NCI-H446 treated with DMSO at 0.1 percent for 48 hours (cell line): ENCODE data around the gene KISS1R.
A peak's percentile ranks its signal among the peaks of the same experiment; 100 is the strongest.
"Not testable (repeated sequence)": the region's sequence is repeated elsewhere in the genome, so short reads cannot be mapped to it uniquely, and the experiment has no call there.

ENCODE experiments used
- DNase-seq: peaks from one replicate; lab custom pipeline; 2025; lab: John Stamatoyannopoulos, UW

Gene KISS1R

GRCh38 chr19:917323-918151 is at the start of gene KISS1R:
Gene KISS1R, plus strand, starts transcription at chr19:917333. Its CDS starts 170 bp downstream, at chr19:917503.
- DNase-seq = no peak

- no peak for DNase-seq
Observed at GRCh38 chr19:867855-868457, 49.2 kb upstream of the KISS1R start.

- no peak for DNase-seq
Observed at GRCh38 chr19:868458-869244, 48.5 kb upstream of the KISS1R start.

GRCh38 chr19:869245-870177 is 47.6 kb upstream of the KISS1R start:
- no peak for DNase-seq

- no peak for DNase-seq
Observed at GRCh38 chr19:870314-870713, 46.8 kb upstream of the KISS1R start.

GRCh38 chr19:870963-871401 is 46.2 kb upstream of the KISS1R start:
- peak; percentile 36 for DNase-seq

GRCh38 chr19:871446-872265 is 45.5 kb upstream of the KISS1R start:
- no peak for DNase-seq

- DNase-seq = no peak
Observed at GRCh38 chr19:872266-872951, 44.7 kb upstream of the KISS1R start.

GRCh38 chr19:873084-873483 is 44.0 kb upstream of the KISS1R start:
- DNase-seq = no peak

- DNase-seq = no peak
Observed at GRCh38 chr19:873561-874041, 43.5 kb upstream of the KISS1R start.

GRCh38 chr19:875265-875879 is 41.8 kb upstream of the KISS1R start:
- no peak for DNase-seq

GRCh38 chr19:876089-876488 is 41.0 kb upstream of the KISS1R start:
- DNase-seq = no peak

- DNase-seq = no peak
Observed at GRCh38 chr19:876780-877314, 40.3 kb upstream of the KISS1R start.

- not testable (repeated sequence) for DNase-seq
Observed at GRCh38 chr19:877992-878660, 39.0 kb upstream of the KISS1R start.

- not testable (repeated sequence) for DNase-seq
Observed at GRCh38 chr19:878751-879561, 38.2 kb upstream of the KISS1R start.

- DNase-seq = no peak
Observed at GRCh38 chr19:879711-880438, 37.3 kb upstream of the KISS1R start.
